Globus pallidus (tissue), 1 donor: ENCODE data around the gene COPG2.
"Not testable (repeated sequence)": the region's sequence is repeated elsewhere in the genome, so short reads cannot be mapped to it uniquely, and the experiment has no call there.

Source experiments
- DNase-seq: peaks from one replicate; pipeline ENCODE4 v3.0.0-alpha.2; 2015; ENCODE audit warnings: low spot score

Gene COPG2, protein sequence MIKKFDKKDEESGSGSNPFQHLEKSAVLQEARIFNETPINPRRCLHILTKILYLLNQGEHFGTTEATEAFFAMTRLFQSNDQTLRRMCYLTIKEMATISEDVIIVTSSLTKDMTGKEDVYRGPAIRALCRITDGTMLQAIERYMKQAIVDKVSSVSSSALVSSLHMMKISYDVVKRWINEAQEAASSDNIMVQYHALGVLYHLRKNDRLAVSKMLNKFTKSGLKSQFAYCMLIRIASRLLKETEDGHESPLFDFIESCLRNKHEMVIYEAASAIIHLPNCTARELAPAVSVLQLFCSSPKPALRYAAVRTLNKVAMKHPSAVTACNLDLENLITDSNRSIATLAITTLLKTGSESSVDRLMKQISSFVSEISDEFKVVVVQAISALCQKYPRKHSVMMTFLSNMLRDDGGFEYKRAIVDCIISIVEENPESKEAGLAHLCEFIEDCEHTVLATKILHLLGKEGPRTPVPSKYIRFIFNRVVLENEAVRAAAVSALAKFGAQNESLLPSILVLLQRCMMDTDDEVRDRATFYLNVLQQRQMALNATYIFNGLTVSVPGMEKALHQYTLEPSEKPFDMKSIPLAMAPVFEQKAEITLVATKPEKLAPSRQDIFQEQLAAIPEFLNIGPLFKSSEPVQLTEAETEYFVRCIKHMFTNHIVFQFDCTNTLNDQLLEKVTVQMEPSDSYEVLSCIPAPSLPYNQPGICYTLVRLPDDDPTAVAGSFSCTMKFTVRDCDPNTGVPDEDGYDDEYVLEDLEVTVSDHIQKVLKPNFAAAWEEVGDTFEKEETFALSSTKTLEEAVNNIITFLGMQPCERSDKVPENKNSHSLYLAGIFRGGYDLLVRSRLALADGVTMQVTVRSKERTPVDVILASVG

GRCh38 chr7:130668258-130669084 is at the start of gene COPG2:
Gene COPG2 (minus strand): TSS chr7:130668748. CDS start chr7:130668668, 80 bp downstream.
- DNase-seq = peak; percentile 85

GRCh38 chr7:130712416-130712815 is 43.9 kb upstream of the COPG2 start:
- no peak for DNase-seq

GRCh38 chr7:130708766-130709165 is 40.2 kb upstream of the COPG2 start:
- DNase-seq = no peak

DNA sequence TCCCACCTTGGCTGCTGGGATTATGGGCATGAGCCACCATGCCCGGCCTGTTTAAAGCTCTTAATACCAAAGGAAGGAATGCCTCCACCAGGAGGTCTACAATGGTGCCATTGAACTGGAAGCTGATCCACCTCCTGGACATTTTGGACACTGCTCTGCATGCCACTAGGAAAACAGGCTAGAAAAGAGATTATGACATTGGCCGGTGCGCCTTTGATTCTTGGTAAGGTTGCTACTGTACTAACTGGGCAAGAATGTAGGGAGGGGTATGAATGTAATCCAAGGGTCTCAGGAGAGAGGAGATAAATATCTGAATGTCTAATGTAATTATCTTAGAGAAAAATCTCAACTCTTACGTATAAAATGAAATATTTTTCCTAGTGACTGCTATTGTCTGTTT is 39.5 kb upstream of the COPG2 start:
- DNase-seq = no peak

DNA sequence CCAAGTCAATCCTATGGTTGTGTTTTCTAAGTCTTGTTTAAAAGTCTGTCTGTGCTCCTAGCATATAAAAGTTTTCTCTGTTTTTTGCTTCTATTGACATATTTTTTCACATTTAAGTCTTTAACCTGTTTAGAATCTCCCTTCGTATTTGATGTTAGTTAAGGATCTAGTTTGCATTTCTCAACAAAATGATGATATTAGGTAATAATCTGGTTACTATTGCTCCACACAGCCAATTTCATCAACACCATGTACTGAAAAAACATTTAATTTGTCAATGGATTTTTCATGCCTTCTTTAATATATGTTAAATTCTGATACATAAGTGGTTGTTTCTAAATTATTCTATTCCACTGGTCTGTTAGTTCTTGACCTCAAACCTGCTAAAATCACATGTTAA is 35.3 kb upstream of the COPG2 start:
- no peak for DNase-seq

DNA sequence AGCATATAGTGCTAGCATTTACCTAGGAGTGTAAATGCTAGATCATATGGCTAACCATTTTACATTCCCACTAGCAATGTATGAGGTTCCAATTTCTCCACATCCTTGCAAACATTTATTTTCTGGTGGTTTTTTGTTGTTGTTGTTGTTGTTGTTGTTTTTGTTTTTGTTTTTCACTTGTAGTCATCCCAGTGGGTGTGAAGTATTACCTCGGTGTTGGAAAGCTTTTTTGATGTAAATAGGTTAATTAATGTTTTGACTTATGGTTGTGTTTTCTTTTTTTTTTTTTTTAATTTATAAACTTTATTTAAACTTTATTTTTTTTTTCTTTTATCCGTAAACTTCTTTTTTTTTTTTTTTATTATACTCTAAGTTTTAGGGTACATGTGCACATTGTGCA is 33.1 kb upstream of the COPG2 start:
- DNase-seq = no peak

DNA sequence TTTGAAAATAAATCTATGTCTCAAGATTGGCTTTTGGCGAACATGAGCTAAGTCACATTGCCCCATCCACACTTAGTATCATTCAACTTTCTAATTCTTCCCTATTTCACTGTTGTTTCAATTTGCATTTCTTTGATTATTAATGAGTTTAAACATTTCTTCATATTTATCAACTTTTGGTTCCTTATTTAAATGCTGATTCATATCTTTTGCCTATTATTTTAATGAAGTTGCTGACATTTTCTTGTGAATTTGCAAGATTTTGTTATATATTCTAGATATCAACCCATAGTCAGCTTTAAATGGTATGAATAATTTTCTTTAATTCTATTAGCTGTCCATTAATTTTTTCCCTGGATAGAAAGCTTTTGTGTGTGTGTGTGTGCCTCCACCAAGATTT is 32.2 kb upstream of the COPG2 start:
- no peak for DNase-seq

- DNase-seq = no peak
Measured at GRCh38 chr7:130699686-130700085, 31.1 kb upstream of the COPG2 start.

GRCh38 chr7:130697820-130698219 is 29.3 kb upstream of the COPG2 start:
- DNase-seq = no peak

GRCh38 chr7:130695840-130696239 is 27.3 kb upstream of the COPG2 start:
- peak; percentile 7 for DNase-seq

DNA sequence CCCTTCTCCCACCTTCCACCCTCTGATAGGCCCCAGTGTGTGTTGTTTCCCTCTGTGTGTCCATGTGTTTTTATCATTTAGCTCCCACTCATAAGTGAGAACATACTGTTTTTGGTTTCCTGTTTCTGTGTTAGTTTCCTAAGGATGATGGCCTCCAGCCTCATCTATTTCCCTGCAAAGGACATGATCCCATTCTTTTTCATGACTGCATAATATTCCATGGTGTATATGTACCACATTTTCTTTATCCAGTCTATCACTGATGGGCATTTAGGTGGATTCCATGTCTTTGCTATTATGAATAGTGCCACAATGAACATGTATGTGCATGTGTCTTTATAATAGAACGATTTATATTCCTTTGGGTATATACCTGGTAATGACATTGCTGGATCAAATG is 23.8 kb upstream of the COPG2 start:
- not testable (repeated sequence) for DNase-seq

GRCh38 chr7:130689683-130690082 is 21.1 kb upstream of the COPG2 start:
- no peak for DNase-seq

DNA sequence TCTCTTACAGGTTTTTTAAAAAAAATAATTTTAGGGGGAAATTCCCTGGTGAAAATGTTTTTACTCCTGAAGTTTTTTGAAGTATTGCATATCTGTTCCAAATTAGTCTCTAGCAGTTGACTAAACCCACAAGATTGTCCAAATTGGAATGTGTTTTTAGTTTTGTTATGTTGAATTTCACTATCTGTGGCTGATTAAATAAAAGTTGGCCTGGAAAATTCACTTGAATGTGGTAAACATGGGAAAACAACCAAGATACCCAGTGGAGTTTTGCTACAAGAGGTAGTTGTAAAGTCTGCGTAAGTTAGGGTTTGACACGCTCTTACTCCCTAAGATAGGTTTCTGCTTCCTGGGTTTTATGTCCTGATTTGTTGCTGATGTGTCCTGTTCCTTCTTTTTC is 14.5 kb upstream of the COPG2 start:
- DNase-seq = no peak

- no peak for DNase-seq
Measured at GRCh38 chr7:130674456-130674855, 5.9 kb upstream of the COPG2 start.

DNA sequence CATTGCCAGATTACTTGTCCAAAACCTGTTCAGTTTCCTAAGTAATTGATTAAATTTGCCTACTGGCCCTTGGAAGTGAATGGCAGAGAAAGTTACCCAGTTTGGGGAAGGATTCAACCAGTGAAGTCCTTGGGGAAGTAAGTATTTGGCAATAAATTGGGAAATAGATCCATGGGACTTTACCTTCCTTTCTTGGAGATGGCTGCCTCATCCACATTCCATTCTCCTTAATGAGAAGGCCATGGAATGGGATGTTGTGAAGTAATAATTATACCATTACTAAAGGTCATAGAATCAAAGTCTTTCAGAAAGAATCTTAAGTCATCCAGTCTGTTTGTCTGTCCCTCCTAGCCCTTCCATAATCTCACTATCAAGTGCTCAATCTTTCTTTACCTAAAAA is 4.5 kb upstream of the COPG2 start:
- no peak for DNase-seq

GRCh38 chr7:130672146-130672545 is 3.6 kb upstream of the COPG2 start:
- no peak for DNase-seq

- peak; percentile 13 for DNase-seq
Measured at GRCh38 chr7:130669085-130669700, 645 bp upstream of the COPG2 start.

DNA sequence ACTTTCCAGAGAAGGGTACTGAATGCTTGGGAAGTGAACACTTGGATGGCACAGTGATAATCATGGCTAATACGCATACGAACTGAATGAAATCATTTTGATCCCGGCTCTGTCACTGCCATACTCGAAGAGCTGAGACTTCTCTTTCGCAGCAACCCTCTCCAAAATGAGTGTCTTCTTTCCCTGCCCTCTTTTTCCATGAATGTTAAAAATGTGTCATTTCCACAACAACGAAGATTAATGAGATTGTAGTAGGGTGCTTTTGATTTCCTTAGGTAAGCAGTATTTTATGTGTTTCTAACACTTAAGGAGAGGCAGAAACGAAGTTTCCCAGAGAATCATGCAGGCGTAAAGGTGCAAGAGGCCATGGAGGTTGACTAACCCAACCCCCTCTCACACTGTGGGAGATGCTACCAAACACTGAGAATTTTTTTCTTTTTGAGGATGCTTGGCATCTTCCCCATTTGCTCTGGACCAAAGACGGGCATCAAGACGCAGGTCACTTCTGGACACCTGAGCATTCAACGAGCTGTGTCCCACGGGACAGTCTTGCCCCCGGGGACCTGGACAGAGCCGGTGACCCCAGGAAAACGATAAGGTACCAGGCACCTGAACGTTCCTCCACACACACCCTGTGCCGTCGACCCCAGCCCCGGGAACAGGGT is 823 bp downstream of the COPG2 start:
- DNase-seq = peak; percentile 30

DNA sequence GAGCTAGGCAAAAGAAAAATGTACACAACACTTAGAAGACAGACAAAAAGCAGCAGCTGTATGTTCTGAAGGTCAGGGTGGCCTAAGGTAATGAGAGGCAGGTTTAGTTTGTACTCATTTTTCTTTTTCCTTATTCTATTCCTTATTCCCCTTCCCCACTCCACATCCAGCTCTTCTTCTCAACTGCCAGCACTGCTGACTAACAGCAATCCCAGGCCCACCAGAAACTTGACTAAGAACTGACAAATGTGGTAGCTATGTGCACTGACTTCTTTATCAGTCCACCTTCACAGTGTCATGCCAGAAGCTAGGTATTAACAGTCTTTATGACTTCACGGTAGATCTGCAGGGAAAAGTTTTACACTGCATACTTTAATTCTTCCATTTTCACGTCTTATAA is 6.1 kb downstream of the COPG2 start:
- DNase-seq = no peak

DNA sequence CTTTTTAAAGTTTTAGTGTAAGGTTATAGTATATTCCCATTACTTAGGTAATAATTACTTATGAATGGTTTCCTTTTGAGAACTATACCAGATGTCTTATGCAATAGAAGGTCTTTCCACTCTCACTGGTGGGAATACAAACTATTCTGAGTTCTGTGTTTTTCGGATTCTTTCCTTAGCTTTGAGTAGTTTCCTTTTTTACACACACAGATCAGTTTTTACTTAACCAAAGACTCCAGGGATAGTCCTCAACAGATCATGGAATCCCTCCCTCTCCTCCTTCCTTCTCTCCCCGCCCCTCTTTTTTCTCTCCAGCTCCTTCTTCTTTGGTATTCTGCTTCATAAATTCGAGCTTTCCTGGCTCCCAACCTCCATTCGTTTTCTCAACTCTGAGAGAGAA is 13.3 kb downstream of the COPG2 start:
- no peak for DNase-seq

DNA sequence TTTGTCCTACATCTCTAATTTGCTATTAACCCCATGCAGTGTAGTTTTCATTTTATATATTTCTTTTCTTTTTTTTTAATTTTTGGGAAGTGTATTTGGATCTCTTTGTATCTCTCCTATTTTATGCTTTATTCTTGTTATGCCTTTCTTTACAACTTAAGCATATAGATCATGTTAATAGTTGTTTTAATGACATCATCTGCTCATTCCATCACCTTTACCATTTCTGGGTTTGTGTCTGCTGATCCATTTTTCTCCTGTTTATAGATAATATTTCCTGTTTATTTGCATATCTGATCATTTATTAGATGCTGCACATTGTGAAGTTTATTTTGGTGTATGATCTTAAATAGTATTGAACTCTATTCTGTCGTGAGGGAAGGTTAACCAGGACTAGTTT is 13.7 kb downstream of the COPG2 start:
- DNase-seq = no peak
